ACC112 (cell line): ENCODE data around the gene TEX44.

Experiments used
- H2AFZ ChIP-seq: fragments of 200-600 bp; sonication (generic); one replicate; pipeline ENCODE4 v1.6.0; 2017; ENCODE audit warnings: antibody characterized with exemption, low read length; ENCODE audit not compliant: unreplicated experiment
- H3K27ac ChIP-seq: fragments of 200-600 bp; sonication (generic); 2 replicates; pipeline ENCODE4 v1.5.1; 2014; ENCODE audit warnings: low read depth, mild to moderate bottlenecking, antibody characterized with exemption, low read length, moderate library complexity
- H3K27me3 ChIP-seq: fragments of 200-600 bp; sonication (generic); 2 replicates; pipeline ENCODE4 v1.6.1; 2014; ENCODE audit warnings: mild to moderate bottlenecking, antibody characterized with exemption, low read length, moderate library complexity, mixed read lengths; ENCODE audit not compliant: insufficient read depth
- H3K36me3 ChIP-seq: fragments of 200-600 bp; sonication (generic); 2 replicates; pipeline ENCODE4 v1.6.1; 2016; ENCODE audit warnings: mild to moderate bottlenecking, antibody characterized with exemption, low read length, moderate library complexity, mixed read lengths; ENCODE audit not compliant: insufficient read depth
- H3K4me1 ChIP-seq: fragments of 200-600 bp; sonication (generic); one replicate; pipeline ENCODE4 v1.6.1; 2016; ENCODE audit warnings: low read length, mixed read lengths; ENCODE audit not compliant: insufficient read depth, unreplicated experiment, control insufficient read depth
- H3K4me3 ChIP-seq: fragments of 200-600 bp; sonication (generic); 2 replicates; pipeline ENCODE4 v1.5.1; 2014; ENCODE audit warnings: mild to moderate bottlenecking, low read depth, low read length
- H3K79me2 ChIP-seq: fragments of 200-600 bp; sonication (generic); one replicate; pipeline ENCODE4 v1.6.0; 2016; ENCODE audit warnings: low read length; ENCODE audit not compliant: control insufficient read depth, unreplicated experiment, insufficient read depth

Gene TEX44

DNA sequence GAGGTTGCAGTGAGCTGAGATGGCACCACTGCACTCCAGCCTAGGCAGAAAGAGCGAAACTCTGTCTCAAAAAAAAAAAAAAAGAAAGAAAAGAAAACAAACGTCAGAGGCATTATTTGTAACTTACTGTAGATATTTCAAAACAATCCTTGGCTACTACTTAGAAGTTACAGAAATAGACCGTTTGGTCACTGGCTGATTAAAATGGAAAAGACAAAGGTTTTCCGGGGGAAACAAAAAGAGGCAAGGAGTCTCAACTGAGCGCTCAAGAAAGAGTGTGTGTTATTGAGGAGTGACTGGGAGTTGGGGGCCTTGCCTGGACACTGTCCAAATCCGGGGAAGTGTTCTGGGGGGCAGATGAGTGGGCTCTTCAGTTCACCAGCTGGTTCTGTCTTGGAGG lies 47.6 kb downstream of the TEX44 start:
- H3K4me1 ChIP-seq, result peaks cover 19% of the 10 kb centered on the region
- H3K36me3 ChIP-seq, result no peaks in the 10 kb centered on the region
- H3K4me3 ChIP-seq, result no peak overlapping the region
- H3K27me3 ChIP-seq, result no peaks in the 10 kb centered on the region
- peak overlapping the region; percentile 58 for H2AFZ ChIP-seq
- peak overlapping the region; percentile 84 for H3K27ac ChIP-seq
- H3K79me2 ChIP-seq, result no peaks in the 10 kb centered on the region

GRCh38 chr2:231640641-231641111 lies 48.0 kb downstream of the TEX44 start:
- H2AFZ ChIP-seq, result no peak overlapping the region
- no peak overlapping the region for H3K4me3 ChIP-seq
- no peaks in the 10 kb centered on the region for H3K27me3 ChIP-seq
- no peaks in the 10 kb centered on the region for H3K36me3 ChIP-seq
- peaks cover 19% of the 10 kb centered on the region for H3K4me1 ChIP-seq
- peak overlapping the region; percentile 84 for H3K27ac ChIP-seq
- H3K79me2 ChIP-seq, result no peaks in the 10 kb centered on the region

GRCh38 chr2:231642631-231643494 lies 50.2 kb downstream of the TEX44 start:
- H3K27ac ChIP-seq, result peak overlapping the region; percentile 81
- H3K36me3 ChIP-seq, result no peaks in the 10 kb centered on the region
- no peaks in the 10 kb centered on the region for H3K79me2 ChIP-seq
- H2AFZ ChIP-seq, result no peak overlapping the region
- peak overlapping the region; percentile 52 for H3K4me3 ChIP-seq
- H3K27me3 ChIP-seq, result no peaks in the 10 kb centered on the region
- peaks cover 19% of the 10 kb centered on the region for H3K4me1 ChIP-seq

GRCh38 chr2:231643495-231643888 lies 50.8 kb downstream of the TEX44 start:
- Histone ChIP-seq H3K79me2 (no peaks in the 10 kb centered on the region), H3K4me1 (peaks cover 19% of the 10 kb centered on the region), H3K27ac (peak overlapping the region; percentile 81; the same call in 1 of the 2 replicates), H3K36me3 (no peaks in the 10 kb centered on the region), H3K27me3 (no peaks in the 10 kb centered on the region), H2AFZ (no peak overlapping the region), H3K4me3 (no peak overlapping the region)
